HG03565 (cell line): Measurements from ENCODE around the gene CTR9.
"Not testable (repeated sequence)": the region's sequence is repeated elsewhere in the genome, so short reads cannot be mapped to it uniquely, and the experiment has no call there.

ENCODE experiments used
- ATAC-seq: cut with Tn5 transposase; IDR thresholded peaks from one replicate; pipeline ENCODE4 v1.9.1; 2021; ENCODE audit warnings: mild to moderate bottlenecking, moderate library complexity; ENCODE audit not compliant: unreplicated experiment

The CTR9 gene

DNA sequence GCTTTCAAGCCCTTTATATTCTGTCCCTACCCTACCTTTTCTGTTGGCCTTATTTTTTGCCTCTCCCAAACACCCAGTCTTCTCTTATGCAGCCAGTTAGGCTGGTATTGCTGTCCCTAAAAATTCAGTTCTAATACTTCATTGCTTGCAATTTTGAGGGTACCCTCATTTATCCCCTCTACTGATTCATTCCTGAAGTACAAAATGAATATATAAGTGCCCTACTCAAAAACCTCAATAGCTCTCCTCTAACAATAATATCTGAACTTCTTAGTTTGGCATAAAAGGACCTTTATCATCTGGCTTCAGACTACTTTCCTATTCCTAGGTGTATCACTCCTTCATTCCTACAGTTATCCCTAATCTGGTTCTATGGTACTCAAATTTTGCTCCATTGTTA is 62.9 kb downstream of the CTR9 start:
- no peak for ATAC-seq

- ATAC-seq = no peak
Measured at GRCh38 chr11:10818594-10818993, 67.5 kb downstream of the CTR9 start.

DNA sequence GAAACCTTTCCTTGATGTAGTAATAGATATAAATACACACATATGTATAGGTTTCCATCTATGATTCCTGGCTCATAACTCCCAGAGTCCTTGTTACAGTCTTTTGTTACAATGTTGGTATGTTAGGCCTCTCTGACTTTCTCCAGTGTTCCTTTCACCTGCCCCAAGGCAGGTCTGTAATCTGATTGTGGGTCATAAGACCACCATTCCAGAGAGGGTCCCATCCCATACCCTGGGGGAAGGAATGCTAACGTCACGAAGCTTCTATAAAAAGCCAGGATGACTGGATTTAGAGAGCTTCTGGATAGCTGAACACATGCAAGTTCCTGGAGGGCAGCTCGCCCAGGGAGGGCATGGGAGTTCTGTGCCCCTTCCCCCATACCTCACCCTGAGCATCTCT is 71.4 kb downstream of the CTR9 start:
- ATAC-seq = not testable (repeated sequence)

DNA sequence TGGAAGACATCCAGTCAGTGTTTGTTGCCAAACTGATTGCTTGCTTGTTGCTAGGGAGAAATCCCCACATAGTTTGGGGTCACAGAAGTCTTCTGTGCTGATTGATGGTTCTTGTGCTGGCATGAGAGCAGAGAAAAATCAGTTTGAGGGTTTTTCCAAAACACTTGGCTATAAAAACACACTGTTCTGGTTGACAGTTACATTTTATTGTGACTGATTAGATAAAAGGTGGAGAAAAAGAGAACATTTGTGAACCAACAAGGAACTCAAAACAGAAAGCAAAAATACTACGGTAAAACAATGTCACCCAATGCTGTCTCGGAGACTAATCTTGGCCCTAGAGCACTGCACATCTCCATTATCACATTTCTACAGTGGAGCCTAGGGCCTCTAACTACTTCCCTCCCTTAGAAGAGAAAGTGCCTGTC is 72.1 kb downstream of the CTR9 start:
- ATAC-seq = no peak

DNA sequence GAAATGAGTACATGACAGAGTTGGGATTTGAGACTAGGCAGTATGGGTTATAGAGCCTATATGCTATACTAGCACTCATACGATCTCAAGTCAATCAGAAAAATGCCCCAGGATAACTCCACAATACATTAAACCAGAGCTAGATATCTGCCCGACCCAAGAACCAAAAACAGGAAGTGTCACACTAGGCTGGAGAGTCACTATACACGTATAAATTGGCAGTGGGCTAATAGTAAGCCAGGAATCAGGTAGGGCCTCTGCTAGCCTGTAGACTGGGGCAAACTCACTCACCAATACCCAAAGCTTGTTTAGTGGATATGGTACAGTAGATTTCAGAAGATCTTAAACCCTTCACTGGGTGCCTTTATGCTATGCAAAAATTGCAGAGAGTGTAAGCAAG is 73.8 kb downstream of the CTR9 start:
- no peak for ATAC-seq

- ATAC-seq = no peak
Measured at GRCh38 chr11:10828402-10828801, 77.4 kb downstream of the CTR9 start.

- no peak for ATAC-seq
Measured at GRCh38 chr11:10829139-10829538, 78.1 kb downstream of the CTR9 start.
